Measurements from ENCODE around the gene HOXA1.

HOXA1 gene

DNA sequence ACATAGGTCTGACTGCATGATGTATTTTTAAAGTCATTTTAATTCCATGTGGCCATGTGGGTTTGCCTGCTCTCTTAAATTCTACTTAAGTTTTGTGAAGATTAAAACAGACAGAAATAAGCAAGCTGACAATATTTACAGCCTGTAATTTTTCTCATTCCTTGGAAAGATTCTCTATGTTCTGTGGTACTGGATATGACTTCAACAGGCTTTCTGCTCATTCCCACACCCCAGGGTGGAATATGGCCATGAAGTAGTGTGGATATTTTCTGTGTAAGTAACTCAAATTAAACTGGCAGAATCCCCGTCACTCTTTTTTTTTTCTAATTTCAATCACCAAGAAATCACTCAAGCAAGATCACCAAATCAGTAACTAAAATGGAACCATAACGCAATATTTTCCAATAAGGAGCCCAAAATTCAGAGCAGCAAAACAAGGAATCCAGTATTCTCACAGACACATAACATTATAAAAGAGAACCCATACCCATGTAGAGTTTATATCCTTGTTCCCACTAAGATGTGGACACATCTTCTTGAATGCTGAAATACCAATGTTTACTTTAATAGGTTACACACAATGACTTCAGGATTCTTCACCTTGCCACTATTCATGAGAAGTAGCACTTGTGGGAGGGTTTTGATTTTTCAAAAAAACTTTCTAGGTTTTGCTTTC lies 42.0 kb upstream of the HOXA1 start (continued):
- TF ChIP-seq, protein P1, sequence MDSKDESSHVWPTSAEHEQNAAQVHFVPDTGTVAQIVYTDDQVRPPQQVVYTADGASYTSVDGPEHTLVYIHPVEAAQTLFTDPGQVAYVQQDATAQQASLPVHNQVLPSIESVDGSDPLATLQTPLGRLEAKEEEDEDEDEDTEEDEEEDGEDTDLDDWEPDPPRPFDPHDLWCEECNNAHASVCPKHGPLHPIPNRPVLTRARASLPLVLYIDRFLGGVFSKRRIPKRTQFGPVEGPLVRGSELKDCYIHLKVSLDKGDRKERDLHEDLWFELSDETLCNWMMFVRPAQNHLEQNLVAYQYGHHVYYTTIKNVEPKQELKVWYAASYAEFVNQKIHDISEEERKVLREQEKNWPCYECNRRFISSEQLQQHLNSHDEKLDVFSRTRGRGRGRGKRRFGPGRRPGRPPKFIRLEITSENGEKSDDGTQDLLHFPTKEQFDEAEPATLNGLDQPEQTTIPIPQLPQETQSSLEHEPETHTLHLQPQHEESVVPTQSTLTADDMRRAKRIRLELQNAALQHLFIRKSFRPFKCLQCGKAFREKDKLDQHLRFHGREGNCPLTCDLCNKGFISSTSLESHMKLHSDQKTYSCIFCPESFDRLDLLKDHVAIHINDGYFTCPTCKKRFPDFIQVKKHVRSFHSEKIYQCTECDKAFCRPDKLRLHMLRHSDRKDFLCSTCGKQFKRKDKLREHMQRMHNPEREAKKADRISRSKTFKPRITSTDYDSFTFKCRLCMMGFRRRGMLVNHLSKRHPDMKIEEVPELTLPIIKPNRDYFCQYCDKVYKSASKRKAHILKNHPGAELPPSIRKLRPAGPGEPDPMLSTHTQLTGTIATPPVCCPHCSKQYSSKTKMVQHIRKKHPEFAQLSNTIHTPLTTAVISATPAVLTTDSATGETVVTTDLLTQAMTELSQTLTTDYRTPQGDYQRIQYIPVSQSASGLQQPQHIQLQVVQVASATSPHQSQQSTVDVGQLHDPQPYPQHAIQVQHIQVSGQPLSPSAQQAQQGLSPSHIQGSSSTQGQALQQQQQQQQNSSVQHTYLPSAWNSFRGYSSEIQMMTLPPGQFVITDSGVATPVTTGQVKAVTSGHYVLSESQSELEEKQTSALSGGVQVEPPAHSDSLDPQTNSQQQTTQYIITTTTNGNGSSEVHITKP (tag by site-specific recombination; IDR thresholded peaks at IDR 0.05), result no peak
- TF ChIP-seq ZBTB49 (tag by site-specific recombination; IDR thresholded peaks at IDR 0.05; ENCODE audit: low read depth) (no peak), ZNF621 (tag by site-specific recombination; IDR thresholded peaks at IDR 0.05) (no peak), ZBTB44 (tag by site-specific recombination; IDR thresholded peaks at IDR 0.05) (no peak), TSHZ1 (tag by site-specific recombination; IDR thresholded peaks at IDR 0.05; ENCODE audit: borderline replicate concordance) (no peak), PRDM6 (tag by site-specific recombination; IDR thresholded peaks at IDR 0.05) (peak; percentile 91), ZNF239 (tag by site-specific recombination; IDR thresholded peaks at IDR 0.05) (no peak), ZNF155 (tag by site-specific recombination; IDR thresholded peaks at IDR 0.05) (no peak)
- TF ChIP-seq, protein P2, sequence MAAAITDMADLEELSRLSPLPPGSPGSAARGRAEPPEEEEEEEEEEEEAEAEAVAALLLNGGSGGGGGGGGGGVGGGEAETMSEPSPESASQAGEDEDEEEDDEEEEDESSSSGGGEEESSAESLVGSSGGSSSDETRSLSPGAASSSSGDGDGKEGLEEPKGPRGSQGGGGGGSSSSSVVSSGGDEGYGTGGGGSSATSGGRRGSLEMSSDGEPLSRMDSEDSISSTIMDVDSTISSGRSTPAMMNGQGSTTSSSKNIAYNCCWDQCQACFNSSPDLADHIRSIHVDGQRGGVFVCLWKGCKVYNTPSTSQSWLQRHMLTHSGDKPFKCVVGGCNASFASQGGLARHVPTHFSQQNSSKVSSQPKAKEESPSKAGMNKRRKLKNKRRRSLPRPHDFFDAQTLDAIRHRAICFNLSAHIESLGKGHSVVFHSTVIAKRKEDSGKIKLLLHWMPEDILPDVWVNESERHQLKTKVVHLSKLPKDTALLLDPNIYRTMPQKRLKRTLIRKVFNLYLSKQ (tag by site-specific recombination; IDR thresholded peaks at IDR 0.05; ENCODE audit: borderline replicate concordance), result no peak
- TF ChIP-seq, protein P3, sequence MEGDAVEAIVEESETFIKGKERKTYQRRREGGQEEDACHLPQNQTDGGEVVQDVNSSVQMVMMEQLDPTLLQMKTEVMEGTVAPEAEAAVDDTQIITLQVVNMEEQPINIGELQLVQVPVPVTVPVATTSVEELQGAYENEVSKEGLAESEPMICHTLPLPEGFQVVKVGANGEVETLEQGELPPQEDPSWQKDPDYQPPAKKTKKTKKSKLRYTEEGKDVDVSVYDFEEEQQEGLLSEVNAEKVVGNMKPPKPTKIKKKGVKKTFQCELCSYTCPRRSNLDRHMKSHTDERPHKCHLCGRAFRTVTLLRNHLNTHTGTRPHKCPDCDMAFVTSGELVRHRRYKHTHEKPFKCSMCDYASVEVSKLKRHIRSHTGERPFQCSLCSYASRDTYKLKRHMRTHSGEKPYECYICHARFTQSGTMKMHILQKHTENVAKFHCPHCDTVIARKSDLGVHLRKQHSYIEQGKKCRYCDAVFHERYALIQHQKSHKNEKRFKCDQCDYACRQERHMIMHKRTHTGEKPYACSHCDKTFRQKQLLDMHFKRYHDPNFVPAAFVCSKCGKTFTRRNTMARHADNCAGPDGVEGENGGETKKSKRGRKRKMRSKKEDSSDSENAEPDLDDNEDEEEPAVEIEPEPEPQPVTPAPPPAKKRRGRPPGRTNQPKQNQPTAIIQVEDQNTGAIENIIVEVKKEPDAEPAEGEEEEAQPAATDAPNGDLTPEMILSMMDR (tag by site-specific recombination; IDR thresholded peaks at IDR 0.05), result no peak

All from HEK293 (cell line).